ENCODE data around the gene SLC15A1.

The SLC15A1 gene, protein sequence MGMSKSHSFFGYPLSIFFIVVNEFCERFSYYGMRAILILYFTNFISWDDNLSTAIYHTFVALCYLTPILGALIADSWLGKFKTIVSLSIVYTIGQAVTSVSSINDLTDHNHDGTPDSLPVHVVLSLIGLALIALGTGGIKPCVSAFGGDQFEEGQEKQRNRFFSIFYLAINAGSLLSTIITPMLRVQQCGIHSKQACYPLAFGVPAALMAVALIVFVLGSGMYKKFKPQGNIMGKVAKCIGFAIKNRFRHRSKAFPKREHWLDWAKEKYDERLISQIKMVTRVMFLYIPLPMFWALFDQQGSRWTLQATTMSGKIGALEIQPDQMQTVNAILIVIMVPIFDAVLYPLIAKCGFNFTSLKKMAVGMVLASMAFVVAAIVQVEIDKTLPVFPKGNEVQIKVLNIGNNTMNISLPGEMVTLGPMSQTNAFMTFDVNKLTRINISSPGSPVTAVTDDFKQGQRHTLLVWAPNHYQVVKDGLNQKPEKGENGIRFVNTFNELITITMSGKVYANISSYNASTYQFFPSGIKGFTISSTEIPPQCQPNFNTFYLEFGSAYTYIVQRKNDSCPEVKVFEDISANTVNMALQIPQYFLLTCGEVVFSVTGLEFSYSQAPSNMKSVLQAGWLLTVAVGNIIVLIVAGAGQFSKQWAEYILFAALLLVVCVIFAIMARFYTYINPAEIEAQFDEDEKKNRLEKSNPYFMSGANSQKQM

DNA sequence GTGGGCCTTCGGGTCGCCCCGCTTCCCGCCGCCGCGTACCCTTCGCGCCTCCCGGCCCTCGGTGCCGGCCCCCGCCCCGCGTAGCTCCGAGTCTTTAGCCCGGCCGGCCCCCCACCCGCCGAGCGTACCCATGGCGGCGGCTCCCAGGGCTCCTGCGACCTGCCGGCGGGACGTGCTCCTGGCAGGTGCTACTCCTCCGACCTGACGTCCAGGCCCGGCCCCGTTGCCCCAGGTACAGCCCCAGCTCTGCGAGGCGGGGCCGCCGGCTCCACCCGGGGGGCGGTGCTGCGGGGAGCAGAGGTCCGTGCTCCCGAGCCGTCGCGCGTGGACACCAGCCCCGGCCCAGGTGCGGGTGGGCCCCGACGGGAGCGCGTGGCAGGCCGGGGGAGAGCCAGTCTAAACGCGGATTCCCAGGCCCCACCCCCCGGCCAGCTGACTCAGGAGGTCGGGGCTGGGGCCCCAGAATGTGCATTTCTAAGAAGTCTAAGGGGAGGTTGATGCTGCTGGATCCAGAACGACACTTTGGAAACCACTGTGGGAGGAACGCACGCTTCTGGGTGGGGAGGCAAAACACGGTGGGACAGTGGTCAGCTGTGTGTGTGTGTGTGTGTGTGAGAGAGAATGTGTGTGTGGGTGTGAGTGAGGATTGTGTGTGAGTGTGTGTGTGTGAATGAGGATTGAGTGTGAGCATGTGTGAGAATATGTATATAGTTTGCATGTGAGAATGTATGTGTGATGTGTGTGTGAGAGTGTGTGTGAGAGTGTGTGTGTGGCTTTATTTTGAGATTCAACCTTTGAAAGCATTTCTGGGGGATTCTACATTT lies at the start of gene SLC15A1:
Gene SLC15A1 (minus strand): TSS at position 206 of the 824 bp plus-strand sequence. CDS start 74 bp downstream, at position 132.
- DNase-seq, result no peak

DNA sequence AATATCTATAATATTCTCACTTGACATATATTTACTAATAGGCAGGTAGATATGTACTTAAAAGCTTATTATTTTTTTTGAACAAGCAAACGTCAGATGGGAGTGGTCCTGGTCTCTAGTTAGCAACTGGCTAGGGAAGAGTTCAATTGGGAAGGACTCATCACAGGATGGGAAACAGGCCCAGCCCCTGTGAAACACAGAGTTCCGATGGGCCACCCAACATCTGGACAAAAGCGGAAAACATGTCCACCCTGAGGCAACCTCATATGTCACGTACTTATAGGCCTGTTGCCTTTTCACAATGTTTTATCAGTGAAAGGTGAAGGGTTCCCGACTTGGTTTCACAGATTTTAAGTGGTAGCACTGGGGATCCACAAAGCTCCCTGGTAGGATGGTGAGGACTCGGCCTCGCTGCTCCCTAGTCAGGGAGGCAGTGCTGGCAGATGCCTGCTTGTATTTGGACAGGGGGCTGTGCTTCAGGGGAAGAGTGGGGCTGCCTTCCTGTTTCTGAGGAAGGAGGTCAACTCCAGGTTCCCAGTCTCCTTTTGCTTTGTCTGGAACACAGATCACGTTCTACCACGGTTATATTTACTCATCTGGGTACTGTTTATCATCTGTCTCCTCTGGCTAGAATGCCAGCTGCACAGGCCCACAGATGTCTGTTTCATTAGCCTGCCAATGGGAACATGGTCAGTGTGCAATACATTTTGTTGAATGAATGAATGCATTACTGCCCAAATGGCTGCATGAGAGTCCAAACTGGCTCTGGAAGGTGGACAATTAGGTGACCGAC lies 49.4 kb upstream of the SLC15A1 start:
- no peak for DNase-seq

DNA sequence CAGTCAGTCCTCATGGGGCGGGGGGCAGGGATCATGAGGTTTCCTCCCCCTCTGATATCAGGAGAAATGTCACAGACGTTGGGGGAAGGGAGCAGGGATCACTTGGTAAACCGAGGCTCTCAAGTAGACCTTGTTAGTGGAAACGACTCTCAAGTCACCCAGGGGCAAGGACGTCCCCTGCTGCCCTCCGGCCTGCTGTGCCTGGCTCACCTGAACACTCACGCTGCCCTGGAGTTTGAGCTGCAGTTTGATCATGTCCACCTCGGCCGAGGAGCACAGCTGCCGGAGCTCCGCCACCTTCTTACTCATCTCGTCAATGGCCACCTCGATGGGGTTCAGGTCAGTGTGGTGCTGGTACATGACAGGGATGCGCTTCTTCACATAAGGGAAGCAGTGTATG lies 47.6 kb upstream of the SLC15A1 start:
- no peak for DNase-seq

DNA sequence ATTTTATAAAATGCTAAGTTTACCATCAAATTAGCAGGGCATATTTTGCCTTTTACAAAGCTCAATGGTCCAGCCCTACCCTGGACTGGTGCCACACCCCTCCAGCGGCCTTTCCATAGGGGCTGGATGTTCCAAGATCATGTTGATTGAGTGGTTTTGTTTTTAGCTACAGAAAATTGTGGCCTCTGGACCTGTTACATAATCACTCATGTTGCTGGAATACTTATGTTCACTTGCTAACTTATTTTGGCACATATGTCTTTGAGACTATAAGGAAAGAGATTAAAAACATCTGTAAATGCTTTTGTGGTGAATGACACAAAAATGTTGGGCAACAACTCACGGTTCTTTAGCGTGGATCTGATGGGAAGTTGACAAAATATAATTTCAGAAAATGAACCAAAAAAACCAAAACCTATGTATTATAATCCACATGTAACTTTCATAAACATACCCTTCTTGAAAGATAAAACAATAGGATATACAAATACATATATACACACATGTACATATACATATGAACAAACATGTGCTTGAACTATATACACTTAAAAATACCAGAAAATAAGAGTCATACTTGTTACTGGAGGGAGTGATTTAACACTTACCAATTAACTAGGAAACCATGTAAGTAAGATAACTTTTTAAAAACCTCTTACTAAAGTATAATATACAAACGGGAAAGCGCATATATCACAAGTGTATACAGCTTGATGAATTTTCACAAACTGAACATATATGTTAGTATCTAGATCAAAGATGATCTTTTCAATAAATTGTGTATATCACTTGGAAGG lies 46.6 kb upstream of the SLC15A1 start:
- DNase-seq, result no peak

DNA sequence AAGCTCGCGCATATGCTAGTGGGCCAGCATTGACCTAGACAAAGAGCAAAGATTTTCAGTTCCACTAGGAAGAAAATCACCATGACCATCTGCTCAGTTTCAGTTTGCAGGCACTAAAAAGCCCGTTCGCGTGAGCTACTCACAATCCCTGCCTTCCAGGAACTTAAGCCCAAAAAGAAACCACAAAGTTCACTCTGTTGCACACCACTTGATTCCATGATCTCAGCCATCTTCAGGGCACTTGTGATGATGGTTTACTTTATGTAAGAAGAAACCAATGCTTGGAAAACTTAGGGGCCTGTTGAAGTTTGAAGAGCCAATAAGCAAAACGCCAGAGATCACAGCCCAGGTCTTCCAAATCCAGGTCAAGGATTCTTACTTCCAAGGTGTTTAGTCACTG lies 45.0 kb upstream of the SLC15A1 start:
- no peak for DNase-seq

DNA sequence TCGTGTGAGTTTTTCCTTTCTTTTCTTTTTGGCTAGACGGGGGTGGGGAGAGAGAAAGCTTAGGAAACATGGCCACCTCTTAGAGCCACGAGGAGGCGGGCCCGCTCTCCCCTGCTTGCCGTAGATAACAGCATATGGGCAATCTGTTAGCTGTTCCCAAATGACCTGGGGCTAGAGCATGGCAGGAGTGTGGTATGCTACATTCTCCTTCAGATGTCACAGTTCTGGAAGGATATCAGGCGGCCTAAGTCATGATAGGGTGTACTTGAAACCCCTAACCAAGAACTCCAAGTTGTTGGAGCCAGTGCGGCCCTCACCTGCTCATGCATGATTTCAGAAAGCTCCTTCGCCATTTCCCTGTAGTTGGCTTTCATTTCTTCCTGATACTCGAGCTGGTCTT lies 44.3 kb upstream of the SLC15A1 start:
- no peak for DNase-seq

DNA sequence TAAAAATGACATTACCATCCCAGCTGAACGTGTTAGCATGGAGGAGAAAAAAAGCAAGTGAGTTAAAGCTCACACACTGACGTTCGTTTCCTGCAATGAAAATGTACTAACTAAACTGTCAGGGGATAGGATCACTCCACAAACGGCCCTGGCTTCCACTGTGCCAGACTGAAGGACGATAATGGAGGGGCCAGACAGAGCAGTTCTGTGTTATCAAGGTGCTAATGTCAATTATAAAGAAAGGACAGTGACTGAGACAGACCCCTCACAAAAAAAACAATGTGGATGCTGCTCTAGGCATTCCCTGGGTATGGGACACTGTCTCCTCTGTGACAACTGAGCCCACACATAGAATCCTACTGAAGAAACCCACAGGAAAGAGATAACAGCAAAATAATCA lies 43.7 kb upstream of the SLC15A1 start:
- DNase-seq, result no peak

DNA sequence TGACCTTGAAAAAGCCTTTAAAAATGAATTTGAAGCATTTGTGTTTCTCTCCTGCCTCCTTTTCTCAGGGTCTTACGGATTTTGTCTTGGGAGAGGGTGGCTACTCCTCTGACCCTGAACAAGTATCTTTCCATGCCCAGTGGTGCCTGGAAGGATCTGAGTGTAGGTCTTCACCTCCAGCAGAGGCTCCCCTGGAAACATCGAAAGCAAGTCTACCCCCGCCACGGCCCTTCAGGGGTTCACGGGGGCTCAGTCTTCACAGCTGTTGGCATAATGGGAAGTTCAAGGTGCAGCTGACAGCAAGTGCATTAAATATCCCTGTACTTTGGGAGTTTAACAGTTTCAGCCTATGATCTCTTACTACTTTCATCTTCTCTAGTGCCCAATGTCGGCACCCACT lies 42.7 kb upstream of the SLC15A1 start:
- DNase-seq, result no peak

DNA sequence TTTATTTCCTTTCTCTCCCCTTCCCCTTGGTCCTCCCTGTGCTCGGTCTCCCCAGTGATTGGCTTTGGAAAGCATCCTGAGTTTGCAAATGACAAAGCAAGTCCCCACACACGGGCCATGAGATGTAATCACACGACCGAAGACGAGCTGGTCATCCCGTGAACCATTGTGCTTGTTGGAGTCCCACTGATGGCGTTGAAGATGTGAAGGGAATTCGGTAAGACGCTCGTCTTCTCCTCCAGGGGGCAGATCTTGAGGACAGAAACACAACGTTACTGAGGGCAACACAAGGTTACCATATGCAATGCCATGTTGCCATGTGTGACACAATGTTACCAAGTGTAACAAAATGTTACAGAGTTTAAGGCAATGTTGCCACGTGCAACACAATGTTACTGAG lies 42.0 kb upstream of the SLC15A1 start:
- DNase-seq, result no peak

DNA sequence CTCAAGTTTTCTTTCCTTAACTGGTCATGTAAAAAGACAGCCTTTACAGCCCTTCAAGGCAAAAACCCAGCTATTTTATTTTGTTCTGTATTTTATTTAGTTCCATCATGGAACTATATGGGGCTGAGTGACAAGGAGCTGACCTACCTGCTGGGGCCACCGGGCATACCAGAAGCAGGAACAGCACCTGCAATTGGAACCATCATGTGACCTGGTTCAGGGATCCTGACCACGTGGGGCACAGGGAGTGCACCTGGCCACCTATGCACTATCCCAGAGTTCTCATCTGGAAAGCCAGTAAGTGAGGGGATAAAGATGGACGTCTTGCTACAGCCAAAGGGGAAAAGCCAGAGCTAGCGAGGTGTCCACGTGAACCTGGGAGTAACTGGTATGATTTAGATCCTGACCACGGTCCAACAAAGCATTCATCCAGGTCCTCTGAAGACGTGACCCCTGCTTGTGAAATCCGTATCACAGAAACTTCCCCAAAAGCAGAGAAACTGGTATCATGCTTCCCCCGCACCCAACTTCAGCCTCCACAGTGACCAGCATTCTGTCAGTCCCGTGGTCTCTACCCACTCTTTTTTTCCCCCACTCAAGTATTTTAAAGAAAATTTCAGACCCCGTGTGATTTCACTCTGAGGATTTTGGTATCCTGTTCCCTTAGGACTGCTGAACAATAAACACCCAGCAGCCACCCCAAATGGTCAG lies 40.5 kb upstream of the SLC15A1 start:
- no peak for DNase-seq

DNA sequence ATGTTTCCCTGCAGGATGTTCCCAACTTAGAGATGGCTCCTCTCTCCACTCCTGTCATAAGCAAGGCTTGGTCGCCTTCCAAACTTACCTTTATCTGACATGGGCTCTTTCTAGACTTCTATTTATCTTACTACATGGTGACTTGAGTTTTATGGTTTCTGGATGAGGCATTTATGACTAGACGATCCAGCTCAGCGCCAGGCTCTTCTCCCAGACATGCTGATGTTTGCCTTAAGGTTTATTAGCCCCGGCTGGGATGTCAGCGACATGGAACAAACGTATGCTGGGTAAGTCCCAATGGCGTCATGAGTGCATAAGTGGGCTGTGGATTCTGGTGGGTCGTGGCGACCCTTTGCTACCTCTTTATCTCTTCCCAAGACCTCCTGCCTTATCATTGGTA lies 39.8 kb upstream of the SLC15A1 start:
- DNase-seq, result no peak

DNA sequence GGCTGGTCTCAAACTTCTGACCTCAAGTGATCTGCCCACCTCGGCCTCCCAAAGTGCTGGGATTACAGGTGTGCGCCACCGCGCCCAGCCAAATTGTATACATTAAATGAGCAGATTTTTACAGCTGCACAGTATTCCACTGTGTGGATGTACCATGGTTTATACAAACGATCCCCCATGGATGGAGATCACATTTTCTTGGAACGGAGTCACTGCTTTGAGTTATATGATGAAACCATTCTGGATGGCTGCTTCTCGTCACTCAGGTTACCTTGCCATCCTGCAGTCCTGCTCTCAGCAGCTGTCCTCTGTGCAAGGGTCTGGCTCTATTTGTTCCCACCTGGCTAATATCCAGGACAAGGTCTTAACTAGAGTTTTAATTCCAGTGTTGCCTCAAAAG lies 39.1 kb upstream of the SLC15A1 start:
- no peak for DNase-seq

DNA sequence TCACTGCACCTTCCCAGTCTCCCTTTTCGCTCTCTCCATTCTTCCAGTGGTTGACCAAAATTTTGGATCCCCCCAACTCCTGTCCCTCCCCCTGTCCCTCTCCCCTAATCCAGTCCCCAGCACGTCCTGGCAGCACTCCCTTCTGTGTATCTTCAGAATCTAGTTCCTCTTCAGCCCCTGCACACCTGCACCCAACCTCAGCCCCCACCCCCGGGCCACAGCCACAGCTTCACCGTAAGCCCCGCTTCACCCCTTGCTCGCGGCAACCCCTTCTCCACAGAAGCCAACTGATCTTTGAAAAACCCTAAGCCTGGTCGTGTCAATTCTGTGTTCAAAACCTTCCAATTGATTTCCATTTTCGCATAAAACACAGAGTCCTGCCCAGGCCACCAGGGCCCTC lies 35.5 kb upstream of the SLC15A1 start:
- no peak for DNase-seq

DNA sequence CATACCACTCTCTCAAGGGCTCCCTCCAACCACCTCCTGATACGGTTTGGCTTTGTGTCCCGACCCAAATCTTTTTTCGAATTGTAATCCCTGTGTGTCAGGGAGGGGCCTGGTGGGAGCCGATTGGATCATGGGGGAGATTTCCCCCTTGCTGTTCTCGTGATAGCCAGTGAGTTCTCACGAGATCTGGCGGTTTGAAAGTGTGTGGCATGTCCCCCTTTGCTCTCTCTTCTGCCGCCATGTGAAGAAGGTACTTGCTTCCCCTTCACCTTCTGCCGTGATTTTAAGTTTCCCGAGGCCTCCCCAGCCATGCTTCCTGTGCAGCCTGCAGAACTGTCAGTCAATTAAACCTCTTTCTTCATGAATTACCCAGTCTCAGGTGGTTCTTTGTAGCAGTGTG lies 34.7 kb upstream of the SLC15A1 start:
- DNase-seq, result no peak

DNA sequence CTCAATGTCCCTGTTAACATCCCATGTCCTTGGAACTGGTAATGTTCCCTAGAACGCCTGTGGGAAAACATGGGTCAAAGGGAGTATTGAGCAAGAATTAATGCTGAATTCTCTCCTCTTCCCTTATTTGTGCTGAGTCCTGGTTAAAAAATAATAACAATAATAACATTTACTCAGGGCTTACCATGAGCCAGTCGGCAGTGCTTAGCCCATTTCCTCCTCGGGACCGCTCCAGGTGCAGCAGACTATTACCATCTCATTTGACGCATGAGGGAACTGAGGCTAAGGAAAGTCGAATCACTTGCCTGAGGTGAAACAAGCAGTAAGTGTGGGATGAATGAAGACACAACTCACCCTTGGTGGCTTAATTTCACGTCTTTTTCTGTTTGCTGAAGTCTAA lies 33.6 kb upstream of the SLC15A1 start:
- DNase-seq, result no peak

DNA sequence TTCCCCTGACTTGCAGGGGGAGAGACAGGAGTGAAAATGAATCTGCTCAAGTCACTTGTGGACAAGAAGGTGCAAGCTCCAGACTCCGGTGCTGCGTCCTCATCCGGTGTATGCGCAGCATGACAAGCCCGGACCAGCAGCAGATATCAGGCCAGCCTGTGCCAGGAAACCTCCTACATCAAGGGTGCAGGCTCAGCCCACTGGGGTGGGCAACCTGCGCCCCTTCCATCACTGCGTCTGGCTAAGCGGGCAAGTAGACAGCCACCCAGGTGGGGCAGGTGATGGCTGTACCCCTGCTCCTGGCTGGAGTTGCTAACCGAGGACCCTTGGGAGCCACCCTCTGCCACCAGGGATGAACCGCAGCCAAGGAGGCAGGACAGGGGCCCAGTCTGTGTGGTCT lies 32.9 kb upstream of the SLC15A1 start:
- DNase-seq, result no peak

DNA sequence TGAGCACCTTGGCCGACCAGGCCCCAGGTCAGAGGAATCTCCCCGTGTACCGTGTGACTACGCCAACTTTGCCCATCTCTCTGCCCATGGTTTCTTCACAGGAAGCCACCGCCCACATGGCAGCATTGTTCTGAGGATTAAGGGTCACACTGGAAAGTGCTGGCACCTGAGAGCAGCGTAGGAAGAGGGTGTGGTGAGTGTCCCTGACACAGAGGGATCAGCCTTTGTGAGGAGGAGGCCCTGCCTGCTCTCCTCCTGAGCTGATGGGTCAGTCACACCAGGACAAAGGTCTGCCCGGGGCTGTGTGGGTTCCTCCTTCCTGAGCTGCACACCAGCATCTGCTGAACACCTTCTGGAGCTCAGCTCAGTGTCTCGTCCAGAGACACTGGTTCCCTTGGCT lies 32.2 kb upstream of the SLC15A1 start:
- DNase-seq, result no peak

DNA sequence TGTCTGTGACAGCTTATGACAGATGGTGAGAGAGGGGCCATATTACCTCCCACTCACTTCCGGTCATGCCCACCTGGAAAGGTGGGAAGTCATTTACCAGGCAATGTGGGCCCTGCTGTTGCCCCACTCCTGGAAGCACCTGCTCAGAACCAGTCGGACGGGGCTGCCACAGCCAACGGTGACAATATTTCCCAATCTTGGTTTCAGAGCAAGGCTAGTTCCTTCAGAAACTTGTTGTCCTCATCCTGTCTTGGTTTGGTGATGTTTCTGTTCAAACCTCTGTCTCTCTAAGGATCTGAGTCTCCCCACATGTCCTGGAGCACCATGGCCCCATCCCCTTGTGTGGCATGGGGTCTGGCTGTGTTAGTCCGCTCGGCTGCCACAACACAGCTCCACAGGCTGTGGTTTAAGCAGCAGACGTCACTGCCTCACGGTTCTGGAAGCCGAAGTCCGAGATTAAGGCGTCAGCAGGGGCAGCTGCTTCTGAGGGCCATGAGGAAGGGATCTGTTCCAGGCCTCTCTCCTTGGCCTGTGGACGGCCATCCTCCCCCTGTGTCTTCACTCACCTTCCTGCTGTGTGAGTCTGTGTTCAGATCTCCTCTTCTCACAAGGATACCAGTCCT lies 31.5 kb upstream of the SLC15A1 start:
- no peak for DNase-seq

DNA sequence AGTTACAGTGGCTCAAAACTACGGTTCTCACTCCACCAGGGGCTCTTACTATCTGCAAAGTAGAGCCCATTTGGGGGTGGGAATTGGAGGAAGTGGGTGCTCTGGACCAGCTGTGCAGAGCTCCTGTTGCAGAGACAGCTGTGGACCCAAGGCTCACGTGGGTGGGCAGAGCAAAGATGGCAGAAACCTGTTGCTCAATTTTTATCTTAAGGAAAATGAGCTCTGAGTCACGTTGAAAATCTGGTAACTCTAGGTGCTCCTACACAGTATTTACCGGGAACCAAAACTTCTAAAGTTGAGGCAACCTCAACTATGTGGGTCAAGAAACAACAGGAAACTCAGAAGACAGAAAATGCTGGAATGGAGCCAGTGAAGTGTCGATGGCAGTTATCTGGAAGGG lies 30.2 kb upstream of the SLC15A1 start:
- DNase-seq, result no peak

DNA sequence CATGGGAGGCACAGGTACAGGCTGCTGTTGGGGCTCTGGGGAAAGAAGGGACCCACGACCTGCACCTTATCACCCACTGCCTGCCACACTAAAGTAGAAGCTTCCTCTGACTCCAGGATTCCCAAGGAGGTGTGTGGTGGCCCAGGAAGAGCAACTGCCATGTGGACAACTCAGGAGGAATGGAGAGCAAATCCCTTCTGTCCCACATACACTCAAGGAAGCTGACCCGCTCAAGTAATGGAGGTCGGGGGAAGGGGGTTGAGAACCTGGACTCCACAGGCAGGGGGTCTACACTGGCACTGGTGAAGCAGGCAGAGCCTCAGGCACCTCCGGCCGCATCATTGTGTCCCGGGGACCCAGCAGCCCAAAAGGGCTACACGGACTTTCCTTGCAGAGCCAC lies 29.4 kb upstream of the SLC15A1 start:
- DNase-seq, result no peak

DNA sequence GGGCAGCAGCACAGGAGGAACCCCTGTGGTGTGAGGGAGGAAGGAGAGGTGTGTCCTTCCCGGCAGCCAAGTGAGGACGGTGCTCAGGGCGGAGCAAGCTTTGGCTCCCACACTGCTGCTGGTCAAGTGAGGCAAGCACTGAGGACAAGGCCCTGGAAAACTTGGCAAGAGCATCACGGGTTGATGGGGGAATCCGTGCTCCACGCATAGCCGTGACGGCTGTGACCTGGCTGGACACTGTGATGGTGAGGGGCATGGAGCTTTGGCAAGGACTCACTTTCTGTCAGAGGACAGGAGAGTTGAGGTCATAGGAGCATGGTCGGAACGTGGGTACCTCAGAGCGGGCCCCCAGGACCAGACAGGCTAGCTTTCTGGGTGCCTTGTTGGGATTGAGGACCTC lies 29.0 kb upstream of the SLC15A1 start:
- DNase-seq, result no peak
